ENCODE measurements around the gene PIPOX.

- no peak for TF ChIP-seq CTCF (IDR thresholded peaks at IDR 0.05)
- no peak for TF ChIP-seq POLR2A (IDR thresholded peaks at IDR 0.05)
Measured at GRCh38 chr17:28993645-28994426, 49.1 kb upstream of the PIPOX start.
